ENCODE measurements around the gene TMEM129. TPM values are rescaled to one million over a fixed set of nuclear protein-coding genes. Genes with fewer than 3 reads are reported as not detected.

The TMEM129 gene
- total RNA-seq, 4 donors from 2014 or later, result 28.9 to 106 (median 67.1) TPM

- no peak overlapping the region for H3K4me3 ChIP-seq
- TF ChIP-seq CTCF (IDR thresholded peaks at IDR 0.05) (no peak), POLR2A (IDR thresholded peaks at IDR 0.05) (no peak)
- no peaks in the 10 kb centered on the region for H3K4me1 ChIP-seq
- no peak for DNase-seq
- peaks cover 0 to 63% (median 0%) of the 10 kb centered on the region in 3 donors for H3K36me3 ChIP-seq
- no peaks in the 10 kb centered on the region for H3K9me3 ChIP-seq
- H3K27ac ChIP-seq, result no peak overlapping the region
- no peaks in the 10 kb centered on the region for H3K27me3 ChIP-seq
Measured at GRCh38 chr4:1691737-1692373, 29.3 kb downstream of the TMEM129 start.

- TF ChIP-seq POLR2A (IDR thresholded peaks at IDR 0.05), result no peak
- TF ChIP-seq CTCF (IDR thresholded peaks at IDR 0.05), result no peak
- Histone ChIP-seq H3K9me3 (no peaks in the 10 kb centered on the region), H3K27me3 (no peaks in the 10 kb centered on the region), H3K4me1 (no peaks in the 10 kb centered on the region), H3K27ac (no peak overlapping the region), H3K4me3 (no peak overlapping the region), H3K36me3 (peaks cover 0 to 52% (median 0%) of the 10 kb centered on the region in 3 donors)
- no peak for DNase-seq
Measured at GRCh38 chr4:1690698-1691097, 30.4 kb downstream of the TMEM129 start.

GRCh38 chr4:1686440-1687036 lies 34.6 kb downstream of the TMEM129 start:
- H3K4me1 ChIP-seq, result peaks cover 0 to 12% (median 0%) of the 10 kb centered on the region in 4 donors
- peaks cover 0 to 17% (median 0%) of the 10 kb centered on the region in 3 donors for H3K36me3 ChIP-seq
- no peak overlapping the region for H3K4me3 ChIP-seq
- TF ChIP-seq CTCF (IDR thresholded peaks at IDR 0.05) (no peak), POLR2A (IDR thresholded peaks at IDR 0.05) (no peak)
- DNase-seq, result no peak
- no peaks in the 10 kb centered on the region for H3K27me3 ChIP-seq
- H3K27ac ChIP-seq, result no peak overlapping the region
- no peaks in the 10 kb centered on the region for H3K9me3 ChIP-seq

GRCh38 chr4:1685235-1686150 lies 35.6 kb downstream of the TMEM129 start:
- H3K9me3 ChIP-seq, result no peaks in the 10 kb centered on the region
- TF ChIP-seq CTCF (IDR thresholded peaks at IDR 0.05) (no peak), POLR2A (IDR thresholded peaks at IDR 0.05) (no peak)
- DNase-seq, result no peak
- peaks cover 0 to 12% (median 0%) of the 10 kb centered on the region in 4 donors for H3K4me1 ChIP-seq
- H3K27ac ChIP-seq, result peak overlapping the region in 1 of 4 donors; percentile 60
- H3K4me3 ChIP-seq, result peak overlapping the region in 2 of 4 donors; percentile 73 to 82
- H3K27me3 ChIP-seq, result no peaks in the 10 kb centered on the region
- H3K36me3 ChIP-seq, result peaks cover 0 to 6% (median 0%) of the 10 kb centered on the region in 3 donors

- peak overlapping the region; percentile 41 to 82 (median 74) for H3K4me3 ChIP-seq
- no peaks in the 10 kb centered on the region for H3K36me3 ChIP-seq
- no peaks in the 10 kb centered on the region for H3K27me3 ChIP-seq
- peak overlapping the region; percentile 29 to 64 (median 60) for H3K27ac ChIP-seq
- peaks cover 0 to 12% (median 0%) of the 10 kb centered on the region in 4 donors for H3K4me1 ChIP-seq
- TF ChIP-seq CTCF (IDR thresholded peaks at IDR 0.05) (peak in 1 of 6 experiments; percentile 12), POLR2A (IDR thresholded peaks at IDR 0.05) (no peak)
- no peaks in the 10 kb centered on the region for H3K9me3 ChIP-seq
- DNase-seq, result peak in 1 of 3 donors; percentile 58
Measured at GRCh38 chr4:1684506-1685234, 36.5 kb downstream of the TMEM129 start.
